Suprapubic skin (tissue), 4 donors: Measurements from ENCODE around the gene BDH1.

Experiments used
- CTCF ChIP-seq, 2 donors: fragments of 200-600 bp in 1 of 2; fragments of 450-650 bp in 1 of 2; sonication (generic) in 1 of 2; IDR thresholded peaks; one replicate each; pipeline ENCODE4 v1.5.1; 2016 to 2019; ENCODE audit warnings: antibody characterized with exemption in 2 of 2, mild to moderate bottlenecking in 1 of 2, moderate library complexity in 1 of 2
- EP300 ChIP-seq: sonication (generic); formaldehyde crosslinking; IDR thresholded peaks from one replicate; pipeline ENCODE4 v1.6.1; 2017; ENCODE audit warnings: antibody characterized with exemption
- POLR2A ChIP-seq, 2 donors: fragments of 450-650 bp; IDR thresholded peaks; one replicate each; pipeline ENCODE4 v1.6.1; 2017; ENCODE audit warnings: antibody characterized with exemption in 2 of 2, mild to moderate bottlenecking in 2 of 2, moderate library complexity in 2 of 2
- POLR2AphosphoS5 ChIP-seq, 3 donors: sonication (generic); formaldehyde crosslinking; IDR thresholded peaks; one replicate each; pipeline ENCODE4 v1.6.1; 2017; ENCODE audit warnings: antibody characterized with exemption in 3 of 3

DNA sequence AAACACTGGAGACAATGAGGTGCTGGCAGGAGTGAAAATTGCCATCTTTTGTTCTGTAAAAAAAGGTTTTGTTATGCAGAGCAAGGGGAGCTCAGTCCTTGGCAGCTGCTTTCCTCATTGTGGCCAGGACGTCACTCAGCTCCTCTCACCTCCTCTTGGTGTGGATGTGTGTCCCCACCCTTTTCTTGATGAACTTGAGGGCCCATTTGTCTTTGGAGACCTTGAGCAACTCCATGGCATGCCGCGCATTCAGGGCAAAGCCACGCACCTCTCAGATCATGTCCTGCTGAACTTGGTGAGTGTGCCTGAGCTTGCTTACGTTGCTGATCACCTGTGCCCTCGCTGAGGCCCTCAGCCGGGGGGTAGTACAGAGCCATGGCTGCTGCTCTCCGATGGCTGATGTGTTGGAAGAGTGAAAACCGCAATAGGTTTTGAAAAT lies 24.5 kb upstream of the BDH1 start:
- no peak for TF ChIP-seq CTCF (IDR thresholded peaks at IDR 0.05)
- no peak for TF ChIP-seq POLR2A (IDR thresholded peaks at IDR 0.05)
- TF ChIP-seq POLR2AphosphoS5 (IDR thresholded peaks at IDR 0.05), result no peak
- no peak for TF ChIP-seq EP300
